NCI-H345 treated with DMSO at 0.1 percent for 48 hours (cell line): ENCODE results near the gene CLN3.
"Not testable (repeated sequence)": the region's sequence is repeated elsewhere in the genome, so short reads cannot be mapped to it uniquely, and the experiment has no call there.

ENCODE experiments used
- DNase-seq: peaks from one replicate; lab custom pipeline; 2025; ENCODE audit not compliant: unreplicated experiment; lab: John Stamatoyannopoulos, UW

Gene CLN3

GRCh38 chr16:28495098-28495793 lies 3.4 kb upstream of the CLN3 start:
- DNase-seq = no peak

GRCh38 chr16:28494121-28494851 lies 2.4 kb upstream of the CLN3 start, which contains the start of gene APOBR:
TSS of gene APOBR (plus strand) at chr16:28494643. CDS start at chr16:28494682, 39 bp downstream.
- no peak for DNase-seq

DNA sequence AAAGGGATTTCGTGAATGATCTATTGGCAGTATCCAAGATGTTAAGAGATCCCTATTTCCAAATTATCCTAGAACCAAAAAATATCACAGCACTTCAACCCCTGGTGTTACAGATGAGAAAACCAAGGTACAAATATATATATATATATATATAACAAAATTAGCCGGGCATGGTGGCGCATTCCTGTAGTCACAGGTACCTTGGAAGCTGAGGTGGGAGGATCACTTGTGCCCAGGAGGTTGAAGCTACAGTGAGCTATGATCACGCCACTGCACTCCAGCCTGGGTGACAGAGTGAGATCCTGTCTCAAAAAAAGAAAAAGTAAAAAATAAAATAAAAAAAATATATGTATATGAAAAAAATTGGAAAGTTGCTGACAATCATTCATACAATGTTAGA lies 637 bp upstream of the CLN3 start:
- no peak for DNase-seq

DNA sequence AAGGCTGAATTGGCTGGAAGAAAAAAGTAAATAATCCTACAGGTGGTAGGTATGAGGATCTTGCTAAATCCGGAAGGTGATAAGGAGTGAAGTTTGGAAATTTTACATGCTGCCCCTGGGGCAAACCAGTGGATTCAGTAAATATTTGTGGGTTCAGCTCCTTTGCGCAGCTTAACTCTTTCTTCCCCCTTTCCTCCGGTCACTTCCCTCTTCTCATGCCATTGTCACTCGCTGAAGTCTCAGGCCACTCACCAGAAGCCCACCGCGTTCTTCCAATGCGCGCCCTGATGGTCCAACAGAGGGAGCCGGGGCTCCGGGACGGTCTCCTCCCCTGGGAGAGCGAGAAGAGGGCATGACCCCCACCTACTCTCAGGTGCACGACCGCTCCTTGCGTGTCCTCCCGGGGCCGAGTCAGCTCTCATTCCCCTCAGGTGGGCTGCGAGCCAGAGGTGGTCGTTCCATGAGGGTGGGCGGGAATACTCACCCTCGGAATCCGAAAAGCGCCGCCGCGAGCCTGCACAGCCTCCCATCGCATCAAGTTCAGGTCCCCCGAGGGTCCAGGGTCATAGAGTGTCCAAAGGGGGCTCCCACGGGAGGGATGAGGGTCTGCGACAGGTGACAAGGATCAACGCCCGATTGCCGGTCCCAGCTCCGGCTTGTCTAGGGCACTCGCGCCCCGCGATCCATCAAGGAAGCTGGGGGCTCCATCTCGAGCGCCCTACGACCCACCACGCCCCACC lies 474 bp downstream of the CLN3 start:
- DNase-seq = no peak

DNA sequence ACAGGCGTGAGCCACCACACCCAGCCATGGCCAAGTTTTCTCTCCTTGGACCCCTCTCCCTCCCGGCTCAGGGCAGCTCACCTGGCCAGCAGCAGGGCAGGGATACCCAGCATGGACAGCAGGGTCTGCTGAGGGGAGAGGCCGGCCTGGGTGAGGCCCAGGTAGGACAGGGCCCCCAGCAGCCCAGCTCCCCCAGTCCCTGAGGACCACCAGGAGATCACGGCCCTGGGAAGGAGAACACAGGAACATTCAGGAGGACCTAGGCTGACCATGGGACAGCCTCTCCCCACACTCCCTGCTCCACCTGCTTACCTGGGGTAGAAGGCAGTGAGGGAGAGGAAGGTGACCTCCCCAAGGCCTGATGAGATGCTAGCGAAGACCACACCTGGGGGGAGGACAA lies 5.6 kb downstream of the CLN3 start:
- no peak for DNase-seq

GRCh38 chr16:28483361-28483760 lies 8.5 kb downstream of the CLN3 start:
- not testable (repeated sequence) for DNase-seq

DNA sequence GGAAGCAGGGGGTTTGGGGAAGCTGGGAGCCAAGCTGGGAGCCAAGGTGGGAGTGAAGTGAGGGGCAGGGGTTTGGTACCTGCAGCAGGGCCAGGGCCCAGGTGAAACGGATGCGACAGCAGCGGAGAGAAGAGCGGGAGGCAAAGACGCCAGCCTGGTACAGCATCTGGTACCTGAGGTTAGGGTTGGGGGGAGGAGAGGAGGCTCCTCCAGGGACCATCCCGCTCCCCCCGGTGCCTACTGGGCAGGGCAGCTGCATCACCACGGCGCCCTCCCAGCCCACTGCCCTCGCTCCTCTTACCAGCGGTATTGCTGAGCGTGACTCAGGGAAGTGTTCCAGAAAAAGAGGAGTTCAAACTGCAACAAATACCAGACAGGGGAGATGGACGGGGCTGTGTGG lies 9.8 kb downstream of the CLN3 start:
- no peak for DNase-seq

GRCh38 chr16:28478506-28479180 lies 13.2 kb downstream of the CLN3 start:
- DNase-seq = no peak

DNA sequence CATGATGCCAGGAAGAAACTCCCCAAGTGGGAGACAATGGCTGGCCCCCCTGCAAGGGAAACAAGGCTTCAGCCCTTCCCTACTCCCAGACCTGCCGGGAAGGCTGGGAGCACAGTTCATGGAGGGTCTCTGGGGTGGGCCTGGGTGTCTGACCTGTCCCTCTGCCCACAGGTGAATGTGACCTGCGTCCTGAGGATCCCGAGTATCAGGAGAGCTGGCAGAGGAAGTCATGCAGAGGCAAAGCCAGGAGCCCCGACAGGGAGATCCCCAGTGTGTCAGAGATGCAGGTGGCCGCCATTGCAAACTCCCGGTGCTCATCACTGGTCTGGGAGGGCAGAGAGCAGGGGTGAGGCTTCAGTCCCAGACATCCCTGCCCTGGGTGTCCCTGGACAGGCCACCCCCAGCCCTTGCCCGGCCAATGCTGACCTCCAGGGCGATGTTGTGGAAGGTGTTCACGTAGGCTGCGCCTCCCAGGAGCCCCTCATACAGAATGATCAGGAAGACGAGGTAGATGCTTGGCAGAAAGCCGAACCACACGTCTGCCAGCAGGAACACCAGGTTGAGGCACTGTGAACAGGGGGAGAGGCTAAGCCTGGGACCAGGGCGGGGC lies 14.5 kb downstream of the CLN3 start:
- DNase-seq = no peak

- DNase-seq = no peak
These were observed 16.7 kb downstream of the CLN3 start for GRCh38 chr16:28475221-28475620.

DNA sequence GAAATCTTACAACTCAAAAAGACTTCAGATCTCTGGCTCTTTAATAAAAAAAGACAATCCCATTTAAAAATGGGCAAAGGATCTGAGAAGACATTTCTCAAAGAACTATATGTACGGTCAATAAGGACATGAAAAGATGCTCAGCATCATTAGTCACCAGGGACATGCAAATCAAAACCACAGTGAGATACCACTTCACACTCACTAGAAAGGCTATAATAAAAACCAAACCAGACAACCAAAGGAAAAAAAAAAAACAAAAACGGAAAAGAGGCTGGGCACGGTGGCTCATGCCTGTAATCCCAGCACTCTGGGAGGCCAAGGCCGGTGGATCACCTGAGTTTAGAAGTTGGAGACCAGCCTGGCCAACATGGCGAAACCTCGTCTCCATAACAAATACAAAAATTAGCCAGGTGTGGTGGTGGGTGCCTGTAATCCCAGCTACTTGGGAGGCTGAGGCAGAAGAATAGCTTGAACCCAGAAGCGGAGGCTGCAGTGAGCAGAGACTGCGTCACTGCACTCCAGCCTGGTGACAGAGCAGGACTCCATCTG lies 18.1 kb downstream of the CLN3 start:
- DNase-seq = no peak

DNA sequence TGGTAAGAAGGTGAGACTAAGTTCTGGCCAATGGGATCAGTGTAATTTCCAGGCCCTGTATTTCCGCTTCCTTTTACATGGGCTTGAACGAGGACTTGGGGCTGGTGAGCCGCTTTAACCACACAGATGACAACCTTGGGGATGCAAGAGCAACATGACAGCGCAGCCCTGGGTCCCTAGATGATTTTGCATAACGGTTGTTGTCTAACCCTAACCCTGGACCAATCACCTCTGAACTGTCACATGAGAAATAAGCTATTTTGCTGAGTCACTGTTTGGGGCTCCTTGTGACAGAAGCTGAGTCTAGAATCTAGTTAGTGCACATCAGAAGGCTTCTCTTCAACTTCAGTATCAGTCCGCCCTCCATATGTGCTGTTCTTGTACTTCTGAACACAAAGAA lies 44.8 kb downstream of the CLN3 start:
- DNase-seq = not testable (repeated sequence)

DNA sequence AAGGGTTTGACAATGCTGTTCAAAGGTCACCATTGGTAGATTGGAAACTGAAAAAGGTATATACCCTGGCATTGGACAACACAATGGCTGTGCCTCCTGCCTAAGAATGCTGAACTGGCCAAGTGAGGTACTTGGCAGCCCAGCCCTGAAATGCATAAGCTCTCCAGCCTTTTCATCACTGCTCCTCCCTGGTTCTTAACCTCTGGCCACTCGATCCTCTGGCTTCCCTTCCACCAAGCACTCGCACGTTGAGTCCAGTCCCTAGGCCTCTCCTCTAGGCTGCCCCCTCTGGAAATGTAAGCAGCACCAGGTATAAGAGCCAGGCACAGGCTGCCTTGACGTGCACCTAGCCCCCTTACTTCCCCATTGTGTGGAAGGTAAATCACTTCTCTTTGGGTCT lies 45.5 kb downstream of the CLN3 start:
- not testable (repeated sequence) for DNase-seq

DNA sequence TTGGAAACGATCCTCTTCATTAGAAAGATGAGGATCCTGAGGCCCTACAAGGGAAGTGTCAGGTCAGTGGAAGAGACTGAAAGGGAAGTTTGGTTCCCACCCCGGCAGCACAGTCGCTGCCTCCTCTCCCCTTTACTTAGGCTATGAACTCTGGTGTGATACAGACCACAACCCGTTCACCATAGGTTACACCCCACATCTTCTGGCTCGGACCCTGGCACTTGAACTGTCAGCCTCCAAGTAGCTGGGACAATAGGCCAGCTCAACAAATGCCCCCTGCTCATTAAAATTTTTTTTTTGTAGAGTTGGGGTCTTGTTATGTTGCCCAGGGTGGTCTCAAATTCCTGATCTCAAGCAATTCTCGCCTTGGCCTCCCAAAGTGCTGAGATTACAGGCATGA lies 47.9 kb downstream of the CLN3 start:
- not testable (repeated sequence) for DNase-seq

DNA sequence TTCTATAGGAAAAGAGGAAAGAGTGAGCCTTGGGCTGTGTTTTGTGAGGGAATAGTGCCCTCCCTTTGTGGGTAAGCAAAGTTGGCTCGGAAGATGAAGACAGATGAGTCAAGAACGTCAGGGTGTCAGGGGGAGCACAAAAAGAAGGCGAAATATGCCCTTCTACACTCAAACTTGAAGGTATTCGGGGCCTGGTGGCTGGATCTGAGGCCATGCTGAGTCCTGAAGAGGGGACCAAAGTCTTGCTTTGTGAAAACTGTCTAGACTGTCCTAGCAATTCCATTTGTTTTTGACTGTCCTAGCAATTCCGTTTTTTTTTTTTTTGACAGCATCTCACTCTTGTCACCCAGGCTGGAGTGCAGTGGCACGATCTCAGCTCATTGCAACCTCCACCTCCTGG lies 53.0 kb downstream of the CLN3 start:
- DNase-seq = not testable (repeated sequence)

DNA sequence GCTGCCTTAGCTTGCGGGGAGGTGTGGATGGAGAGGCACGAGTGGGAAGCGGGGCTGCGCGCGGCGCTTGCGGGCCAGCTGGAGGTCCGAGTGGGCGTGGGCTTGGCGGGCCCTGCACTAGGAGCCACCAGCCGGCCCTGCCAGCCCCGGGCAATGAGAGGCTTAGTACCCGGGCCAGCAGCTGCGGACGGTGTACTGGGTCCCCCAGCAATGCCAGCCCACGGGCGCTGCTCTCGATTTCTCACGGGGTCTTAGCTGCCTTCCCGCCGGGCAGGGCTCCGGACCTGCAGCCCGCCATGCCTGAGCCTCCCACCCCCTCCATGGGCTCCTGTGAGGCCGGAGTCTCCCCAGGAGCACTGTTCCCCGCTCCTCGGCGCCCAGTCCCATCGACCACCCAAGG lies 56.5 kb downstream of the CLN3 start:
- DNase-seq = not testable (repeated sequence)
